Psoas muscle (tissue), 8 donors: ENCODE measurements around the gene CDKN3. TPM values are rescaled to one million over a fixed set of nuclear protein-coding genes. Genes with fewer than 3 reads are reported as not detected.
"Not testable (repeated sequence)": the region's sequence is repeated elsewhere in the genome, so short reads cannot be mapped to it uniquely, and the experiment has no call there.

Experiments used
- ATAC-seq, 4 donors: fragments of 200-7000 bp; cut with Tn5 transposase; one replicate each; pipeline ENCODE4 v1.9.1; 2020; ENCODE audit warnings: moderate library complexity in 3 of 4, mild to moderate bottlenecking in 2 of 4
- DNase-seq, 2 donors: peaks; one replicate each; pipeline ENCODE4 v3.0.0-alpha.2; 2020
- H3K27ac ChIP-seq: fragments of 200-600 bp; one replicate; pipeline ENCODE4 v1.8.0; 2022
- H3K27me3 ChIP-seq, 3 donors: fragments of 200-600 bp in 1 of 3; one replicate each; pipeline versions ENCODE4 v1.6.1 to v1.8.0; 2013 to 2022; ENCODE audit warnings: low read length in 2 of 3, mild to moderate bottlenecking in 2 of 3, moderate library complexity in 1 of 3; ENCODE audit not compliant: insufficient read depth in 3 of 3
- H3K36me3 ChIP-seq, 2 donors: fragments of 200-600 bp in 1 of 2; one replicate each; pipeline versions ENCODE4 v1.6.1 to v1.8.0; 2013 to 2022; ENCODE audit warnings: low read depth in 1 of 2, mild to moderate bottlenecking in 1 of 2, moderate library complexity in 1 of 2; ENCODE audit not compliant: insufficient read depth in 1 of 2
- H3K4me1 ChIP-seq: fragments of 200-600 bp; one replicate; pipeline ENCODE4 v1.8.0; 2022
- H3K4me3 ChIP-seq: fragments of 200-600 bp; one replicate; pipeline ENCODE4 v1.8.0; 2022; ENCODE audit warnings: mild to moderate bottlenecking
- H3K9me3 ChIP-seq: fragments of 200-600 bp; one replicate; pipeline ENCODE4 v1.8.0; 2022
- WGBS, 3 donors: extraction: QIAGEN DNeasy Blood & Tissue Kit; methylation state at CpG; one replicate each; pipeline versions ENCODE4 v1.1.6 to v1.1.7; 2013; 5-methylcytosine and 5-hydroxymethylcytosine counted together
- intact Hi-C, 2 donors: fragments of 100-400 bp; cut with DNase I; formaldehyde crosslinking; loops; one replicate each; pipeline versions ENCODE4 v1.11.0 to v1.14.2; 2022
- polyA plus RNA-seq, 3 donors: library from polyadenylated mRNA; stranded (reverse); fragments of 200-250 nt; gene quantifications; one replicate each; pipeline ENCODE4 v1.2.3, GENCODE V29; 2013
- total RNA-seq, 4 donors: library from RNA; stranded (reverse); fragmentation: NEBNext Ultra II Directional in 2 of 4; extraction: Animal tissue kit (Norgen Biotek cat#: 25700) in 2 of 4; gene quantifications; one replicate each; pipeline versions ENCODE4 v1.2.1 to v1.2.4, GENCODE V29; 2021 to 2023
- TF ChIP-seq, protein P1 (sequence below): fragments of 200-600 bp; IDR thresholded peaks from one replicate; pipeline ENCODE4 v1.8.0; 2022; ENCODE audit warnings: antibody characterized with exemption
- donor health status: healthy with polysubstance abuse.
- donor health status: DM: no; HTN: no; CAD: no; lungs with moderate emphysema.
- donor health status: Bipolar disorder and iron deficiency.
- donor health status: healthy.
- donor health status: DM: yes; HTN: yes; CAD: no.
- donor health status: DM: no; HTN: no; CAD: no.
- donor health status: DM: no; HTN: no; CAD: no.
- donor health status: DM: yes; HTN: yes; CAD: no.

Gene CDKN3
- total and polyA plus RNA-seq, 7 donors: 1.4 to 6.0 (median 1.9) TPM

DNA sequence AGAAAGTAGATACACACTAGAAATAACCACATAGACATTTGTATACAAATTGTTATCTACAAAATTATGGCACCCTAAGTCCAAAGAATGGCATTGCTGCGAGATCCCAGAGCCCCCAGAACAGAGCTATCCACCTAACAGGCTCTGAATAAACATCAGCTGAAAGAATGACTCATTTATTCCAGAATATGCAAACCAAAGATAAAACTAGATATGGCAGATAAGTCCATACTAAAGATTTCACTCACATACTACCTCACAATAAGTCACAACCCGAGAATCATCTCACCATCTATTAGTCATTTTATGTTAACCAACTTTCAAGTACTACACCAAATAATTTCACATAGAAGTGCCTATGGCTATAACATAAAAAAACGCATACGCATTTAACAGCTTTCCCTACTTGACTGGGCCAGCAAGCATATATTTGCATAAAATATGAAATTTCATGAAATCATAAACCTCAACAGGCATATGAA, 38.7 kb downstream of the CDKN3 start:
- no peaks in the 10 kb centered on the region for H3K27me3 ChIP-seq
- no peak for DNase-seq
- H3K9me3 ChIP-seq: no peaks in the 10 kb centered on the region
- H3K36me3 ChIP-seq: peaks cover 0 to 17% of the 10 kb centered on the region in 2 donors
- H3K27ac ChIP-seq: no peak overlapping the region
- intact Hi-C loops: no loop called here
- peaks cover 24% of the 10 kb centered on the region for H3K4me1 ChIP-seq
- 91 to 95% (median 92%) methylated on average over 4 of the region's 4 CpGs for WGBS, 3 donors
- TF ChIP-seq, protein P1, sequence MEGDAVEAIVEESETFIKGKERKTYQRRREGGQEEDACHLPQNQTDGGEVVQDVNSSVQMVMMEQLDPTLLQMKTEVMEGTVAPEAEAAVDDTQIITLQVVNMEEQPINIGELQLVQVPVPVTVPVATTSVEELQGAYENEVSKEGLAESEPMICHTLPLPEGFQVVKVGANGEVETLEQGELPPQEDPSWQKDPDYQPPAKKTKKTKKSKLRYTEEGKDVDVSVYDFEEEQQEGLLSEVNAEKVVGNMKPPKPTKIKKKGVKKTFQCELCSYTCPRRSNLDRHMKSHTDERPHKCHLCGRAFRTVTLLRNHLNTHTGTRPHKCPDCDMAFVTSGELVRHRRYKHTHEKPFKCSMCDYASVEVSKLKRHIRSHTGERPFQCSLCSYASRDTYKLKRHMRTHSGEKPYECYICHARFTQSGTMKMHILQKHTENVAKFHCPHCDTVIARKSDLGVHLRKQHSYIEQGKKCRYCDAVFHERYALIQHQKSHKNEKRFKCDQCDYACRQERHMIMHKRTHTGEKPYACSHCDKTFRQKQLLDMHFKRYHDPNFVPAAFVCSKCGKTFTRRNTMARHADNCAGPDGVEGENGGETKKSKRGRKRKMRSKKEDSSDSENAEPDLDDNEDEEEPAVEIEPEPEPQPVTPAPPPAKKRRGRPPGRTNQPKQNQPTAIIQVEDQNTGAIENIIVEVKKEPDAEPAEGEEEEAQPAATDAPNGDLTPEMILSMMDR: no peak
- H3K4me3 ChIP-seq: no peak overlapping the region
- ATAC-seq: no peak

DNA sequence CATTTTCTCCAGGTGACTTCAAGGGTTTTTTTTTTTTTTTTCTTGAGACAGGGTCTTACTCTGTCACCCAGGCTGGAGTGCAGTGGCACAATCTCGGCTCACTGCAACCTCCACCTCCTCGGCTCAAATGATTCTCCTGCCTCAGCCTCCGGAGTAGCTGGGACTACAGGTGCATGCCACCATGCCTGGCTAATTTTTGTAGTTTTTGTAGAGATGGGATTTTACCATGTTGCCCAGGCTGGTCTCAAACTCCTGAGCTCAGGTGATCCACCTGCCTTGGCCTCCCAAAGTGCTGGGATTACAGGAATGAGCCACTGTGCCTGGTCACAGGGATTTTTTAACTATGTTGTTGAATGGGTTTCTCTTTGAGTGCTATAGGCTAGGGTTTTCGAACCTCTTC, 41.1 kb downstream of the CDKN3 start:
- H3K27ac ChIP-seq, H3K9me3 ChIP-seq, H3K4me3 ChIP-seq, H3K27me3 ChIP-seq, DNase-seq, ATAC-seq, H3K36me3 ChIP-seq, intact Hi-C loops: not testable (repeated sequence)
- 94 to 95% (median 94%) methylated on average over 4 of the region's 4 CpGs for WGBS, 3 donors
- peaks cover 24% of the 10 kb centered on the region for H3K4me1 ChIP-seq

DNA sequence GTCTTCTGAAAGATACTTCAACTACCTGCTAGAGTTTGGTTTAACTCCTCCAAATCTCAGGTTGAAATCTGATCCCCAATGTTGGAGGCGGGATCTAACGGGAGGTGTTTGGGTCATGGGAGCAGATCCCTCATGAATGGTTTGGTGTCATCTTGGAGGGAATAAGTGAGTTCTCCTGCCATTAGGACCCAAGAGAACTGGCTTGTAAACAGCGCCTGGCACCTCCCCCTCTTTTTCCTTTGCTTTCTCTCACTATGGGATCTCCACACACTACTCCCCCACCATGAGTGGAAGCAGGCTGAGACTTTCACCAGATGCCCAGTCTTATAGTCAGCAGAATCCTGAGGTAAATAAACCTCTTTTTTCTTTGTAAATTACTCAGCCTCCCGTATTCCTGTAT, 41.9 kb downstream of the CDKN3 start:
- intact Hi-C loops: no loop called here
- H3K36me3 ChIP-seq: peaks cover 0 to 7% of the 10 kb centered on the region in 2 donors
- no peak overlapping the region for H3K27ac ChIP-seq
- H3K4me1 ChIP-seq: peaks cover 24% of the 10 kb centered on the region
- TF ChIP-seq, protein P1: no peak
- no peak for ATAC-seq
- no peaks in the 10 kb centered on the region for H3K9me3 ChIP-seq
- no peak for DNase-seq
- 78 to 89% (median 79%) methylated on average over 4 of the region's 4 CpGs for WGBS, 3 donors
- no peaks in the 10 kb centered on the region for H3K27me3 ChIP-seq
- no peak overlapping the region for H3K4me3 ChIP-seq

DNA sequence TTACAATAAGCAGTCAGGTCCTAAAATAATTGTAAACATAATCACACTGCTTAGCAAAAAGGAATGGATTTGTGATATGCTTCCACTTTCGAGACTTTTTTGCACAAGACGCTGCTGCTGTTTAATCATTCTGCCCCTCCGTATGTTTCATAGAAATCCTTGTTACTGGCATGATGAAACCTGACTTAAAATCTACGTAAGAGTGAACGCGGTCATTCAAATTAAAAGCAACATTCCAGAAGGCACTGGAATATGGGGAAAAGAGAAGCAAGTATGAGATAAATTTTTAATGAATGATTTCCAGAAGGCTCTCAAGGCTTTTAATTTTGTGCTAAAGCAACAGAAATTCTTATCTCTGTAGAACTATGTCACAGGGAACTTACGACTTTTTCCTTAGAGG, 43.2 kb downstream of the CDKN3 start:
- Histone ChIP-seq H3K36me3 (peaks cover 0 to 7% of the 10 kb centered on the region in 2 donors), H3K4me1 (peaks cover 19% of the 10 kb centered on the region), H3K4me3 (peak overlapping the region; percentile 85), H3K27me3 (no peaks in the 10 kb centered on the region), H3K27ac (peak overlapping the region; percentile 91), H3K9me3 (no peaks in the 10 kb centered on the region)
- WGBS, 3 donors: 61 to 69% (median 68%) methylated on average over 7 of the region's 7 CpGs
- intact Hi-C loops: loop anchor here (5.0 kb wide), 2 partner anchors 42 to 43 kb away; partner anchors contain the start of gene CDKN3 (in 2 of the 2)
- DNase-seq (no peak), ATAC-seq (no peak)
- TF ChIP-seq, protein P1: no peak

DNA sequence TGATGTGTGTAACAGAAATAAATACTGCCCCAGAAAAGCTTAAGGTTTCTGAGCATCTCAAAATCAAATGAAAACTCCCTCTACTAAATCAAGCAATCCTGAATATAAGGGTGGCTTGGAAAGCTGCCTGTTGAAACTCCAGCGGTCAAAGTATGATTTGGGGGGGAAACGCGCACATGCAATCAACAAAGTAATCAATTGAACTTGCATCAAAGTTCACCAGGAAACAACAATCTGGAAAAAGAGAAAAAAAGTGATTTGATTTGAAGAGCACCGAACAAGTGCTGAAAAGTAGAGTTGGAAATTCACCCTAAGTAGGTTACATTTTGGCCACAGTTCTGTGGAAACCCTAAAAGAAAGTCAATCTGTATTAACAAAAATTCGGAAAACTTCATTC, 43.7 kb downstream of the CDKN3 start:
- Histone ChIP-seq H3K36me3 (peaks cover 0 to 7% of the 10 kb centered on the region in 2 donors), H3K4me3 (peak overlapping the region; percentile 85), H3K9me3 (no peaks in the 10 kb centered on the region), H3K27ac (peak overlapping the region; percentile 91), H3K4me1 (peaks cover 15% of the 10 kb centered on the region), H3K27me3 (no peaks in the 10 kb centered on the region)
- intact Hi-C loops: loop anchor here (5.0 kb wide), 2 partner anchors 42 to 43 kb away; partner anchors contain the start of gene CDKN3 (in 2 of the 2)
- TF ChIP-seq, protein P1: no peak
- 0 to 3% (median 2%) methylated on average over 5 of the region's 5 CpGs for WGBS, 3 donors
- ATAC-seq (no peak), DNase-seq (no peak)
